Measurements from ENCODE around the gene PPA1.

DNA sequence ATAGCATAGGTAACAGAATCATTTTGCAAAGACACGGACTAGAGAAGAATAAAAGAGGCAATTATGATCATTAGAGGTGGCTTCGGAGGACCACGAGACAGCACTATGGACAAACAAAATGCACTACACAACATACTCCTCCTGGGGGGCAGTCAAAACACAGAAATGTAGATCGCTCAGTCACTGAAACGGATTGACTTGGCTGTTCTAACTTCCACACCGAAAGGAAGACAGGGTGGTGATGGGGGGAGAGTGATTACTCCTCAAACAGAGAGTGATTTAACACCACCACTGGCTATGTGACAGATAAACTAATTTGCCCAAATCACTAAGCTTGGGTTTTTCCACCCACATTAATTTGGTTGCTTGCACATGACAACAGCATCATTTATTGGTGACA, 14.1 kb upstream of the PPA1 start:
- no peak for TF ChIP-seq POLR2AphosphoS5 (IDR thresholded peaks at IDR 0.05)
- TF ChIP-seq, protein P1, sequence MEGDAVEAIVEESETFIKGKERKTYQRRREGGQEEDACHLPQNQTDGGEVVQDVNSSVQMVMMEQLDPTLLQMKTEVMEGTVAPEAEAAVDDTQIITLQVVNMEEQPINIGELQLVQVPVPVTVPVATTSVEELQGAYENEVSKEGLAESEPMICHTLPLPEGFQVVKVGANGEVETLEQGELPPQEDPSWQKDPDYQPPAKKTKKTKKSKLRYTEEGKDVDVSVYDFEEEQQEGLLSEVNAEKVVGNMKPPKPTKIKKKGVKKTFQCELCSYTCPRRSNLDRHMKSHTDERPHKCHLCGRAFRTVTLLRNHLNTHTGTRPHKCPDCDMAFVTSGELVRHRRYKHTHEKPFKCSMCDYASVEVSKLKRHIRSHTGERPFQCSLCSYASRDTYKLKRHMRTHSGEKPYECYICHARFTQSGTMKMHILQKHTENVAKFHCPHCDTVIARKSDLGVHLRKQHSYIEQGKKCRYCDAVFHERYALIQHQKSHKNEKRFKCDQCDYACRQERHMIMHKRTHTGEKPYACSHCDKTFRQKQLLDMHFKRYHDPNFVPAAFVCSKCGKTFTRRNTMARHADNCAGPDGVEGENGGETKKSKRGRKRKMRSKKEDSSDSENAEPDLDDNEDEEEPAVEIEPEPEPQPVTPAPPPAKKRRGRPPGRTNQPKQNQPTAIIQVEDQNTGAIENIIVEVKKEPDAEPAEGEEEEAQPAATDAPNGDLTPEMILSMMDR (IDR thresholded peaks at IDR 0.05), result no peak

Data from stomach (tissue), 4 donors.